GM12873 (cell line): ENCODE measurements around the gene POLE4.

ENCODE experiments used
- TF ChIP-seq, protein P1 (sequence below): IDR thresholded peaks from 2 replicates; pipeline ENCODE4 v1.5.1; 2012; ENCODE audit warnings: low read depth, mild to moderate bottlenecking, moderate library complexity, low read length, control low read depth; ENCODE audit not compliant: insufficient read depth; ENCODE audit errors: missing control alignments

The POLE4 gene

DNA sequence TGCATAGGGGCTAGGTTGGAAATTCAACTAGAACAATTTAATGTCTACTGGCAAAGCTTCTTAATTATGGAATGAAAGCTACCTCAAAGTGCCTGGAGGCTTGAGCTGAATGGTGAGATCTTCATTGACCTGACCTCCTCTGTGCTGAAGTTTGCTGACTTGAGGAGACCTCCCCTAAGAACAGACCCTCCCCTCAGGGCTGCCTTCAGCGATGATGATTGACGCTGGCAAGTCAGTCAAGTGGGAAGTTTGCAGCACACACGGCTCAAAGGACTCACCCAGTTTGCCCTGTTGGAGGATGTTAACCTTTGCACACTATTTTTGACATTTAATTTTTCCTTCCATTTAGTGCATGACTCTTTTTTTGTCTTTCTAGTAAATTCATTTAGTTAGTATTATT is 17.2 kb upstream of the POLE4 start:
- TF ChIP-seq, protein P1, sequence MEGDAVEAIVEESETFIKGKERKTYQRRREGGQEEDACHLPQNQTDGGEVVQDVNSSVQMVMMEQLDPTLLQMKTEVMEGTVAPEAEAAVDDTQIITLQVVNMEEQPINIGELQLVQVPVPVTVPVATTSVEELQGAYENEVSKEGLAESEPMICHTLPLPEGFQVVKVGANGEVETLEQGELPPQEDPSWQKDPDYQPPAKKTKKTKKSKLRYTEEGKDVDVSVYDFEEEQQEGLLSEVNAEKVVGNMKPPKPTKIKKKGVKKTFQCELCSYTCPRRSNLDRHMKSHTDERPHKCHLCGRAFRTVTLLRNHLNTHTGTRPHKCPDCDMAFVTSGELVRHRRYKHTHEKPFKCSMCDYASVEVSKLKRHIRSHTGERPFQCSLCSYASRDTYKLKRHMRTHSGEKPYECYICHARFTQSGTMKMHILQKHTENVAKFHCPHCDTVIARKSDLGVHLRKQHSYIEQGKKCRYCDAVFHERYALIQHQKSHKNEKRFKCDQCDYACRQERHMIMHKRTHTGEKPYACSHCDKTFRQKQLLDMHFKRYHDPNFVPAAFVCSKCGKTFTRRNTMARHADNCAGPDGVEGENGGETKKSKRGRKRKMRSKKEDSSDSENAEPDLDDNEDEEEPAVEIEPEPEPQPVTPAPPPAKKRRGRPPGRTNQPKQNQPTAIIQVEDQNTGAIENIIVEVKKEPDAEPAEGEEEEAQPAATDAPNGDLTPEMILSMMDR, result no peak

DNA sequence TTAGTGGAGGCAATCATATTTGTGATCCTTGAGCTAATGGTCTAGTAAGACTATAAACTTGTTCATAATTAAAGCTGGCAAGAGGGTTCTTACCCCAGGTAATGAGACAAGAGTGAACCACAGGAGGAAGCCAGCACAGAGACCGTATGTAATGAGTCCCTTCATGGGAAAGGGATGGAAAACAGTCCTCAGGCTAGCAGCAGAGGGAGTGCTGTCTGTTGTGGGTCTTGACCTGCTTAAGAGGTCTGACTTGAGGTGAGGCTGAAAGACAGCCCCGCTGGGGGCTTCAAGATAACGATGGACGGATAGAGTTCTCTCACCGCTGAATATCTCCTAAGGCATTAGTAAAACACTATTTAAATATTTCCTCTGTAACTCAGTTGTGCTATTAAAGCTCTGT is 16.2 kb upstream of the POLE4 start:
- TF ChIP-seq, protein P1, result no peak

DNA sequence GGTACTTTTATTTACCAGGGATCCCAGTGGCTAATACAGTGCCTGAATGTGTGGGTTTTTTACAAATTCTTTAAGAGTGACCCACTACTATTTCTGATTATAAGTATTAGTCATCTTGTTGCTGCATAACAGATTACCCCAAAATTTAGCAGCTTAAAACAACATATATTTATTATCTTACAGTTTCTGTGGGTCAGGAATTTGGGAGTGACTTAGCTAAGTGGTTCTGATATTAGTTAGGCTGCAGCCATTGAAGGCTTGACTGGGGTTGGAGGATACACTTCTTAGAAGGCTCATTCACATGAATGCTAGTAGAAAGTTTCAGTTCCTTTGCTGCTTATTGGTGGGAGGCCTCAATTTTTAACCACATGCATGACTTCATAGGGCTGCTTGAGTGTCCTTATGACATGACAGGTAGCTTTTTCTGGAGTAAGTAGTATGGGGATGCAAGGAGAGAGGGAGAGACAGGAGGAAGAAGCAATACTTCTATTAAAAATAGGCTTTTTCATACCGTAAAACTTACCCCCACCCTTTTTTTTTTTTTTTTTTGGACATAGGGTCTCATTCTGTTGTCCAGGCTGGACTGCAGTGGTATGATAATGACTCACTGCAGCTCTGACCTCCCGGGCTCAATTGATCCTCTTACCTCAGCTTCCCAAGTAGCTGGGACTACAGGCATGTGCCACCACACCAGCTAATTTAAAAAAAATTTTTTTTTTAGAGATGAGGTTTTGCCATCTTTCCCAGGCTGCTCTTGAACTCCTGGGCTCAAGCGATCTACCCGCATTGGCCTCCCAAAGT is 13.3 kb upstream of the POLE4 start:
- TF ChIP-seq, protein P1, result no peak

DNA sequence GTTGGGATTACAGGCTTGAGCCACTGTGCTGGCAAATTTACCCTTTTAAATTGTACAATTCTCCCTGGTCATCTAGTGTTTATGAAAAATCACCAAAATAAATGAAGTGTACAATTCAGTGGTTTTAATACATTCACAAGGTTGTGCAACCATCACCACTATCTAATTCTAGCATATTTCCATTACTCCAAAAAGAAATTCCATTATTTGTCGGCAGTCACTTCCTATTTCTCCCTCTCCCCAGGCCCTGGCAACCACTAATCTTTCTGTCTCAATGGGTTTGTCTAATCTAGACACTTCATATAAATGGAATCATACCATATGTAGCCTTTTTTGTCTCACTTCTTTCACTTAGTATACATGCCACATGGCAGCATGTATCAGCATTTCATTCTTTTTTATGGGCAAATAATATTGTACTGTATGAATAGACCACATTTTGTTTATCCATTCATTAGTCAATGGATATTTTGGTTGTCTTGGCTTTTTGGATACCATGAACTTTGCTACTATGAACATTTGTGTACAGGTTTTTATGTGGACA is 12.6 kb upstream of the POLE4 start:
- TF ChIP-seq, protein P1, result no peak

DNA sequence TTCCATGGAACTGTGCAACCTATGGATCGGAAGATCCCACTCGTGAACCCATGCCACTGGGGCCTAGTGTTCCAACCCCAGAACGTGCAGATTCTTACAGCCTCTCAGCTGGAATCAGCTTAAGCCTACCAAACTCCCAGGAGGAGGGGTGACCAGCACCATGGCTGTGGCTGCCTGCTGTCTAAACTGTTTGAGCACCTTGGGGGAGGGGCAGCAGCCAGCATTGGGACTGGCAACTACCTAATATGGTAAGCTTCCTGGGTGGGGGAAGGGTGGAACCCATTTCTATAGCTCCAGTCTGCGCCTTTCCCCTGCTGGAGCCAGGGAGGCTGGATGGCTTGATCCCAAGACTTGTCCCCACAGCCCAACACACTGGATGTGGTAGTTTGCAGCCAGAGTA is 10.7 kb upstream of the POLE4 start:
- TF ChIP-seq, protein P1, result no peak

DNA sequence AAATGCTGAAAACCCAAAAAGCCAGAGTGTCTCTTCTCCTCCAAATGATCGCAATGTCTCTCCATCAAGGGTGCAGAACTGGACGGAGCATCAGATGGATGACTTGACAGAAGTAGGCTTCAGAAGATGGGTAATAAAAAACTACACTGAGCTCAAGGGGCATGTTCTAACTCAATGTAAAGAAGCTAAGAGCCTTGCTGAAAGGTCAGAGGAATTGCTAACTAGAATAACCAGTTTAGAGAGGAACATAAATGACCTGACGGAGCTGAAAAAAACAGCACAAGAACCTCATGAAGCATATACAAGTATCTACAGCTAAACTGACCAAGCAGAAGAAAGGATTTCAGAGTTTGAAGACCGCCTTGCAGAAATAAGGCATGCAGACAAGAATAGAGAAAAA is 9.7 kb upstream of the POLE4 start:
- TF ChIP-seq, protein P1, result no peak

DNA sequence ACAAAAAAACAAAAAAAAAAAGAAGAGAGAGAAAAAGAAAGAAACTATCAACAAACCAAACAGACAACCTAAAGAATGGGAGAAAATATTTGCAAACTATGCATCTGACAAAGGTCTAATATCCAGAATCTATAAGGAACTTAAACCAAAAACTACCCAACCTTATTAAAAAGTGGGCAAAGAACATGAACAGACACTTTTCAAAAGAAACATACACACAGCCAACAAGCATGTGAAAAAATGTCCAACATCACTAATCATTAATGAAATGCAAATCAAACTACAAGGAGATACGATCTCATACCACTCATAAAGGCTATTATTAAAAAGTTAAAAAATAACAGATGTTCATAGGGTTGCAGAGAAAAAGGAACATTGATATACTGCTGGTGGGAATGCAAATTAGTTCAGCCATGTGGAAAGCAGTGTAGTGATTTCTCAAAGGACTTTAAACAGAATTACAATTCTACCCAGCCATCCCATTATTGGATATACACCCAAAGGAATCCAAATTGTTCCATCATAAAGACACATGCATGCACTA is 7.2 kb upstream of the POLE4 start:
- TF ChIP-seq, protein P1, result no peak
